NCI-H1092 (cell line): Measurements from ENCODE around the gene KRTAP9-1.
"Not testable (repeated sequence)": the region's sequence is repeated elsewhere in the genome, so short reads cannot be mapped to it uniquely, and the experiment has no call there.

ENCODE experiments used
- DNase-seq: peaks from one replicate; lab custom pipeline; 2025; lab: John Stamatoyannopoulos, UW

The KRTAP9-1 gene

GRCh38 chr17:41189837-41190318 lies at the start of gene KRTAP9-1:
KRTAP9-1 (plus strand) TSS chr17:41189887; CDS start chr17:41189887, 0 bp downstream.
- not testable (repeated sequence) for DNase-seq

- DNase-seq = no peak
Measured at GRCh38 chr17:41140360-41141131, 49.1 kb upstream of the KRTAP9-1 start, which contains the start of gene KRTAP4-6. KRTAP4-6 (minus strand) TSS chr17:41140544; CDS start chr17:41140487, 57 bp downstream.

DNA sequence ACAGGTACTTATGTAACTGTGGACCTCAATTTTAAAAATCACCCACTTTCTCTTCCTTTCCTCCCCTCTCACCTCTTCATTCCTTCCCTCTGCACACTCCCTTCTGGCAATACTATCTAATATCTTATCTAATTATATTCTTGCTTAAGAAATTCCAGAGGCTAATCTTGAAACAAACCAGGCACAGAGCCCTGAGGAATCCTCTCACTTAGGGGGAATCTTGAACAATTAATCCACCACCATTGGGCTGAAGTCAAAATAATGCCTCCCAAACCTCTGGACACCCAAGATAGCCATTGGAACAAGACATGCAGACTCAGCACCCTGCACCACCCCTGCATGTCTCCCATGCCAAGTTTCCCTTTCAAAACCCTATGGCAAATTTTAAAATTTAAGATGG lies 48.3 kb upstream of the KRTAP9-1 start:
- no peak for DNase-seq

GRCh38 chr17:41144846-41145245 lies 44.8 kb upstream of the KRTAP9-1 start:
- DNase-seq = no peak

GRCh38 chr17:41145261-41145660 lies 44.4 kb upstream of the KRTAP9-1 start:
- DNase-seq = no peak

GRCh38 chr17:41147531-41148204 lies 42.0 kb upstream of the KRTAP9-1 start:
- DNase-seq = no peak

GRCh38 chr17:41148971-41149651 lies 40.6 kb upstream of the KRTAP9-1 start:
- not testable (repeated sequence) for DNase-seq

DNA sequence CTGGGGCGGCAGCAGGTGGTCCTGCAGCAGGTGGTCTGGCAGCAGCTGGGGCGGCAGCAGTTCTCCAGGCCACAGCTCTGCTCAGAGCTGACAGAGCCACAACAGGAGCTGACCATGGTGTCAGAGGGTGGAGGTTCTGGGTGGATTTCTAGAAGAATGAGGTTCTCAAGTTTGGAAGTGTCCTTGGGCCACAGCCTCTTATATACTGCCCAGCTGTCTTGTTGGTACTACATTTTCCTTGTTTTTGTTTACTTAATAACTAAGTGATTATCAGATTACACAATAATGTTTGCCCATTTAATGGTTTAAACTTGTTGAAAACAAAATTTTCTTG lies 40.1 kb upstream of the KRTAP9-1 start, which contains the start of gene KRTAP4-5:
TSS of gene KRTAP4-5 (minus strand) at position 174 of the 334 bp plus-strand sequence. CDS start at position 116, 58 bp downstream.
- DNase-seq = no peak

GRCh38 chr17:41150026-41150425 lies 39.7 kb upstream of the KRTAP9-1 start:
- no peak for DNase-seq

DNA sequence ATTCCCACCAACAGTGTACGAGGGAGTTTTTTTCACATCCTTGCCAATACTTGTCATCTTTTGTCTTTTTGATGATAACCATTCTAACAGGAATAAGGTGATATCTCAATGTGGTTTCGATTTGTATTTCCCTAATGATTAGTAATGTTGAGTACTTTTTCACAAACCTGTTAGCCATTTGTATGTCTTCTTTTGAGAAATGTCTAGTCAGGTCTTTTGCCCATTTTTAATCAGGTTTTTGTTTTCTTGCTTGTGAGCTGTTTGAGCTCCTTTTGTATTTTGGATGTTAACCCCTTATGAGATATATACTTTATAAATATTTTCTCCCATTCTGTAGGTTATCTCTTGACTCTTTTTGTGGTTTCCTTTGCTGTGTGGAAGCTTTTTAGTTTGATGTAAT lies 38.2 kb upstream of the KRTAP9-1 start:
- no peak for DNase-seq

DNA sequence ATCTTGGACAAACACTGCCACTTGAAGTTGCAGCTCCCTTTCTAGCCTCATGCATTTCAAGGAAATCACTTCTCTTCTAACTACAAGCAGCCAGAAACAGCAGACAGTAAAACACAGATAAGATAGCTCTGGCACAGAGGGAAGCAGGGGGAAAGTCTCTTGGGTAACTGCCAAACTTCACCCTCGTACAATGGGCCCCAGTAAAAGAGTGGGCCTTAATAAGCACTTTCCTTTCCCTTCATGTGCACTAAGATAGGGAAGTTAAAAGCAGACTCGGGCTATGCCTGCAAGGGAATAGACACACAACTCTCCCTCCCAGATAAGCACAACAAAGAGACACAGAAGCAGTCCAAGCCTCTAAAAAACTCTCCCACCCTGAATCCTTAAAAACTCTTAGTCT lies 35.8 kb upstream of the KRTAP9-1 start:
- no peak for DNase-seq

- DNase-seq = not testable (repeated sequence)
Measured at GRCh38 chr17:41160190-41160589, 29.5 kb upstream of the KRTAP9-1 start.

- DNase-seq = no peak
Measured at GRCh38 chr17:41160648-41161047, 29.0 kb upstream of the KRTAP9-1 start, which contains the start of gene KRTAP4-4. KRTAP4-4 (minus strand) TSS chr17:41160748; CDS start chr17:41160691, 57 bp downstream.

GRCh38 chr17:41163828-41164227 lies 25.9 kb upstream of the KRTAP9-1 start:
- DNase-seq = no peak

DNA sequence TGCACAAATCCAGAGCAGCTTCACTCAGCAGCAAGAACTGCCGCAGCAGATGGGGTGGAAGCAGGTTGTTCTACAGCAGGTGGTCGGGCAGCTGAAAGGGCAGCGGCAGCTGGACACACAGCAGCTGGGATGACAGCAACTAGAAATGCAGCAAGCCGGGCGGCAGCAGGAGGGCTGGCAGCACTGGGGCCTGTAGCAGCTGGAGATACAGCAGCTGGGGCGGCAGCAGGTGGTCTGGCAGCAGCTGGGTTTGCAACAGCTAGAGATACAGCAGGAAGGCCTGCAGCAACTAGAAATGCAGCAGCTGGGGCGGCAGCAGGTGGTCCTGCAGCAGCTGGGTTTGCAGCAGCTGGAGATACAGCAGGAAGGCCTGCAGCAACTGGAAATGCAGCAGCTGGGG lies 22.1 kb upstream of the KRTAP9-1 start:
- no peak for DNase-seq

DNA sequence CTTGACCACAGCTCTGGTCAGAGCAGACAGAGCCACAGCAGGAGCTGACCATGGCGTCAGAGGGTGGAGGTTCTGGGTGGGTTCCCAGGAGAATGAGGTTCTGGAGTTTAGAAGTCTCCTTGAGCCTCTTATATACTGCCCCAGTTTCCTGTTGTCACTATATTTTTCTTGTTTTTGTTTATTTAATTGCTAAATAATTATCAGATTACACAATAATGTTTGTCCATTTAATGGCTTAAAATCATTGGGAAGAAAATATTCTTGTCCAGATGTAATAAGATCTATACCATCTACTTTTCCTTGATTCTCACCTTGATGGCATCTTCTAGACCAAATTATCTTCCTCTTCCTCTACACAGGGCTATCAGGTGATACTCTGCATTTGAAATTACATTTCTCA lies 21.6 kb upstream of the KRTAP9-1 start, which contains the start of gene KRTAP4-3:
TSS of gene KRTAP4-3 (minus strand) at position 101 of the 400 bp plus-strand sequence. CDS start at position 52, 49 bp downstream.
- no peak for DNase-seq

- DNase-seq = no peak
Measured at GRCh38 chr17:41171886-41172285, 17.8 kb upstream of the KRTAP9-1 start.

- no peak for DNase-seq
Measured at GRCh38 chr17:41176744-41177387, 12.8 kb upstream of the KRTAP9-1 start.

GRCh38 chr17:41177727-41178271 lies 11.9 kb upstream of the KRTAP9-1 start, which contains the start of gene KRTAP4-2:
KRTAP4-2 (minus strand) TSS chr17:41178221; CDS start chr17:41178164, 57 bp downstream.
- no peak for DNase-seq

DNA sequence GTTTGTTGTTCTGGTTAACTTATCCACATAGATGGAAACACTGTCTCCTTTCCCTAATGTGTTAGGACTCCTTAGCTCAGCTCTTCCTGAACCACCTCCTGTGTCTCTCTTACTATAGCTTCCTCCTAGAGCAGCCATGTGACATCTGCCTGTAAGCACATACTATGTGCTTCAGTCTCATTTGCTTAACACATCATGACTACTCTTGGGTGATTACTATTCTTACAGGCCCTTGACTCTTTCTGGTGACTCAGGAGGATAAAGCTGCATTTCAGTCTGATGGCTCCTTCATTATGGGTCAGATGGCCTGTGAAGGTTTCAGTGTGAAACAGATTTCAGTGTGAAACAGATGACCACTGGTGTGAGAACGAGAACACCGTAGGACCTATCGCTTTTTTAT lies 11.3 kb upstream of the KRTAP9-1 start:
- no peak for DNase-seq
